Measurements from ENCODE around the gene IDI1. TPM values are rescaled to one million over a fixed set of nuclear protein-coding genes. Genes with fewer than 3 reads are reported as not detected.

The IDI1 gene
- total RNA-seq, 4 donors from 2014 or later = 10.8 to 64.2 (median 17.9) TPM

DNA sequence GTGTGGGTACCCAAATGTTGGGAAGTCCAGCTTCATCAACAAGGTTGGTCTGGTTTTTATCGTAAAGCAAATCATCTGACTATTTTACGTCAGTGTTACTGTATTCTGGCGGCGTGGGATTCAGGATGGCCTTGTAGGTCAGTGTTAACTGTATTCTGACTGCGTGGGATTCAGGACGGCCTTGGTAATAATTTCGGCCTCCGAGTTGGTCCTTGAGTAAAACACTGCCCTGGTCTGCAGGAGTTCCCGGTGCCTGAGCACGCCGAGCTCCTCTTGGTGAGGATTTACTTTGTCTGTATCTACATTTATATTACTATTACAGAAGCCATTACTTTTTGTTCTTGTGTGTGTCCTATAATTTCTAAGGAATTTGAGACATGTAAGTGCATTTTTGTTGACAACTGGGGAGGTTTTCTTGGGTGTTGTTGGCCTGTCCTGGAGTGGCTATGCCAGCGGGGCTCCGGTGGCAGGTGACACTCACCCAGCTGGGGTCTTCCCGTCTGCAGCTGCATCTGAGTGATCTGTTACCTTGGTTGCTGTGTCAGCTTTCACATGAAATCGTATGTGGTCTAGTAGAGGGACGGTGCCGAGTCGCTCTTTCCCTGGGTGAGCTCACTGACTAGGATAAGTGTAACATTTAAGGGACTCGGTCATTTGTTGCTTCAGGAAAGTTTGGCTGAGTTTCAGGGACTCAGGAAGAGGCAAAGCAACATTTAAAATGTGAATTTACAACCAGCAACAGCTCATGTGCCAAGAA, 51.5 kb downstream of the IDI1 start:
- no peak for DNase-seq
- H3K27me3 ChIP-seq = no peaks in the 10 kb centered on the region
- H3K36me3 ChIP-seq = no peaks in the 10 kb centered on the region
- intact Hi-C loops (cut with DNase I; ENCODE audit: low total_unique reads) = no loop called here
- no peaks in the 10 kb centered on the region for H3K4me1 ChIP-seq
- H3K27ac ChIP-seq = no peak overlapping the region
- TF ChIP-seq CTCF (IDR thresholded peaks at IDR 0.05) (no peak), POLR2A (IDR thresholded peaks at IDR 0.05) (no peak)
- peaks cover 0 to 8% of the 10 kb centered on the region in 2 donors for H3K9me3 ChIP-seq
- H3K4me3 ChIP-seq = no peak overlapping the region

- Histone ChIP-seq H3K4me3 (no peak overlapping the region), H3K9me3 (no peaks in the 10 kb centered on the region), H3K4me1 (no peaks in the 10 kb centered on the region), H3K36me3 (no peaks in the 10 kb centered on the region), H3K27me3 (no peaks in the 10 kb centered on the region), H3K27ac (no peak overlapping the region)
- DNase-seq = no peak
- TF ChIP-seq CTCF (IDR thresholded peaks at IDR 0.05) = no peak
- no peak for TF ChIP-seq POLR2A (IDR thresholded peaks at IDR 0.05)
- intact Hi-C loops (cut with DNase I; ENCODE audit: low total_unique reads) = no loop called here
Observed at GRCh38 chr10:996031-996430, 52.9 kb downstream of the IDI1 start.

DNA sequence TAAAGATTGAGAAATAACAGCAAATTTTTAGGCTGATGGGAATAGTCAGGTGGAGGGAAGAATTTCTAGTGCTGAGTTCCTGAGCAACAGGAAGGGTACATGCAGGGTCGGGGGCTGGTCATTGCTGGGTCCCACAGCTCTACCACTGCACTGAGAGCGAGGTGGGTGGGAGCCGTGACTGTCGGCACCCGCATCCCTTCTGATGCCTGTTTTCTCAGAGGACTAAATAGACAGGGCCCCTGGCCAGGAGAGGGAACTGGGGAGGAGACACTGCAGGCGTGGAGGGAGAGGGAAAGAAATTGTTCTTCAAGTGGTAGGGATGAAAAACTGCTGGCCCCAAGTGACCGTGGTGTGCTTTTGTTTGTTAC, 53.4 kb downstream of the IDI1 start:
- DNase-seq = no peak
- intact Hi-C loops (cut with DNase I; ENCODE audit: low total_unique reads) = no loop called here
- H3K4me1 ChIP-seq = no peaks in the 10 kb centered on the region
- H3K27ac ChIP-seq = no peak overlapping the region
- no peak for TF ChIP-seq POLR2A (IDR thresholded peaks at IDR 0.05)
- TF ChIP-seq CTCF (IDR thresholded peaks at IDR 0.05) = no peak
- H3K9me3 ChIP-seq = no peaks in the 10 kb centered on the region
- no peak overlapping the region for H3K4me3 ChIP-seq
- H3K36me3 ChIP-seq = no peaks in the 10 kb centered on the region
- H3K27me3 ChIP-seq = no peaks in the 10 kb centered on the region

DNA sequence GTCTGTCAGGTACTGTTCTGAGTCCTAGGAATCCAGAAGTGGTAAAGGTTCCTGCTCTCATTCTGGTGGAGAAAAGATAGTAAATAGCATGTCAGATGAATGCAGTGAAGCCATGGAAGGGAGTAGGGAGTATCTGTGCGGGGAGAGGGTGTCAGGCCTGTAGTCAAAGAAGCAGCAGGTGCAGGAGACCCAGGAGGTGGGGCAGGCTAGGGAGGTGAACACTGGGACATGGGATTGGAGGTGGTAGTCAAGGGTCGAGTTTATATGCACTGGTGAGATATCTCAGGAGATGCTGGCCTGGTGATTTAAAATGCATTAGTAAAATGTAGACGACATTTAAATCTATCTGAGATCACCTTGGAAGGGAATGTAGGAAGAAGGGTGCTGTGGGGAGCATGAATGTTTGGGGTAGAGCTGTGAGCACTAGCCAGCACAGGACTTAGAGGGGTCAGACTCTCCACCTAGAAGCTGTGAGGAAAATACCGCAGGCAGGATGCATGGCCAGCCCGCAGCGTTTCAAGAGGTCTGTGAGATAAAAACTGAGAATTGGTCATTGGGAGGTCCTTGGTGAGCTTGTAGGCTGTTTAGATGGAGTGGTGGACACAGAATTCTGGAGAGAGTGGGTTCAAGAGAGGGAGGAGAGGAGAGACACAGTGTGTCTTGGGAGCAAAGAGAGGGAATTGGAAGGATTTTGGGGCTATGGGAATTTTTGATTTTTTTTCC, 53.9 kb downstream of the IDI1 start:
- H3K4me3 ChIP-seq = no peak overlapping the region
- TF ChIP-seq POLR2A (IDR thresholded peaks at IDR 0.05) (no peak), CTCF (IDR thresholded peaks at IDR 0.05) (no peak)
- H3K36me3 ChIP-seq = no peaks in the 10 kb centered on the region
- H3K9me3 ChIP-seq = no peaks in the 10 kb centered on the region
- no peaks in the 10 kb centered on the region for H3K27me3 ChIP-seq
- DNase-seq = no peak
- H3K4me1 ChIP-seq = no peaks in the 10 kb centered on the region
- H3K27ac ChIP-seq = no peak overlapping the region
- intact Hi-C loops (cut with DNase I; ENCODE audit: low total_unique reads) = no loop called here

DNA sequence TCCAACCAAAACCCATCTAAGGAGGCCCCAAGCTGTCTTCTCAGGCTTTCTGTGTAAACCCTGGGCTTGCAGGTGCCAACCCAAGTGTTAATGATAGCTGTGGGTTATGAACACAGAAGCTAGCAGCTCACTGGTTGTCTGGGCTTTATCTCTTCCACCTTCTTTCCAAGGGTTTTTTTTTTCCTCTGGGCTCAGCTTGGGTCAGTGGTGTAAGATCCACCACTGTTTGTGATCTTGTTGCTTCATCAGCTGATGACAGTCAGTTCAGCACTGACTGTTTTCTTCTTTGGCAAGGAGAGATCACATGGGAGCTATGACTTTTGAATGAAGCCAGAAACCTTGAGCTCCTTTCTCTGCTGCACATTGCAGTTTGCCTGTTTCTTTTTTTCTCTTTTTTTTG, 56.0 kb downstream of the IDI1 start:
- Histone ChIP-seq H3K9me3 (no peaks in the 10 kb centered on the region), H3K36me3 (no peaks in the 10 kb centered on the region), H3K27me3 (no peaks in the 10 kb centered on the region), H3K4me3 (no peak overlapping the region), H3K4me1 (peaks cover 0 to 9% of the 10 kb centered on the region in 2 donors), H3K27ac (no peak overlapping the region)
- TF ChIP-seq POLR2A (IDR thresholded peaks at IDR 0.05) (no peak), CTCF (IDR thresholded peaks at IDR 0.05) (no peak)
- intact Hi-C loops (cut with DNase I; ENCODE audit: low total_unique reads) = no loop called here
- DNase-seq = no peak

Measured in uterus (tissue), 4 donors.